Gastroesophageal sphincter (tissue), 3 donors: Measurements from ENCODE around the gene ACCSL.

ENCODE experiments used
- CTCF ChIP-seq, 4 experiments: fragments of 200-600 bp in 2 of 4; fragments of 450-650 bp in 2 of 4; sonication (generic) in 1 of 4; IDR thresholded peaks; one replicate each; pipeline ENCODE4 v1.5.1; 2017 to 2019; ENCODE audit warnings: antibody characterized with exemption in 4 of 4, mild to moderate bottlenecking in 2 of 4, moderate library complexity in 2 of 4
- POLR2AphosphoS5 ChIP-seq: sonication (generic); formaldehyde crosslinking; IDR thresholded peaks from one replicate; pipeline ENCODE4 v1.6.1; 2017; ENCODE audit warnings: antibody characterized with exemption

GRCh38 chr11:44049832-44050231 lies 2.1 kb downstream of the ACCSL start:
- TF ChIP-seq POLR2AphosphoS5 (no peak), CTCF (IDR thresholded peaks at IDR 0.05) (no peak)
